ENCODE measurements around the gene ZNF592. TPM values are rescaled to one million over a fixed set of nuclear protein-coding genes. Genes with fewer than 3 reads are reported as not detected.

ZNF592 gene
- total RNA-seq, 1 donor from 2014 or later = 43.5 TPM

- intact Hi-C loops (cut with micrococcal nuclease) = no loop called here
These were observed 55.9 kb downstream of the ZNF592 start for GRCh38 chr15:84804005-84804900.

- intact Hi-C loops (cut with micrococcal nuclease) = no loop called here
These were observed 56.8 kb downstream of the ZNF592 start for GRCh38 chr15:84805221-84805620.

GRCh38 chr15:84807228-84807627 is 58.8 kb downstream of the ZNF592 start:
- intact Hi-C loops (cut with micrococcal nuclease) = no loop called here

GRCh38 chr15:84810073-84810840 is 61.9 kb downstream of the ZNF592 start:
- intact Hi-C loops (cut with micrococcal nuclease) = no loop called here

GRCh38 chr15:84811151-84811550 is 62.8 kb downstream of the ZNF592 start:
- intact Hi-C loops (cut with micrococcal nuclease) = no loop called here

GRCh38 chr15:84811828-84812227 is 63.4 kb downstream of the ZNF592 start:
- intact Hi-C loops (cut with micrococcal nuclease) = no loop called here

GRCh38 chr15:84812842-84813241 is 64.5 kb downstream of the ZNF592 start:
- intact Hi-C loops (cut with micrococcal nuclease) = no loop called here

- intact Hi-C loops (cut with micrococcal nuclease) = no loop called here
These were observed 65.0 kb downstream of the ZNF592 start for GRCh38 chr15:84813435-84813834.

GRCh38 chr15:84813931-84814330 is 65.5 kb downstream of the ZNF592 start:
- intact Hi-C loops (cut with micrococcal nuclease) = no loop called here

- intact Hi-C loops (cut with micrococcal nuclease) = no loop called here
These were observed 66.5 kb downstream of the ZNF592 start for GRCh38 chr15:84814916-84815315.

- intact Hi-C loops (cut with micrococcal nuclease) = no loop called here
These were observed 68.5 kb downstream of the ZNF592 start, which contains the start of gene ALPK3 for GRCh38 chr15:84816694-84817465. TSS of gene ALPK3 (plus strand) at chr15:84817356. CDS start at chr15:84817453, 97 bp downstream.

- intact Hi-C loops (cut with micrococcal nuclease) = no loop called here
These were observed 69.2 kb downstream of the ZNF592 start for GRCh38 chr15:84817466-84818081.

GRCh38 chr15:84818261-84819131 is 70.1 kb downstream of the ZNF592 start:
- intact Hi-C loops (cut with micrococcal nuclease) = no loop called here

GRCh38 chr15:84819291-84819768 is 70.9 kb downstream of the ZNF592 start:
- intact Hi-C loops (cut with micrococcal nuclease) = no loop called here

GRCh38 chr15:84819791-84820190 is 71.4 kb downstream of the ZNF592 start:
- intact Hi-C loops (cut with micrococcal nuclease) = no loop called here

- intact Hi-C loops (cut with micrococcal nuclease) = no loop called here
These were observed 73.2 kb downstream of the ZNF592 start for GRCh38 chr15:84821501-84822021.

GRCh38 chr15:84822653-84823281 is 74.4 kb downstream of the ZNF592 start:
- intact Hi-C loops (cut with micrococcal nuclease) = no loop called here

- intact Hi-C loops (cut with micrococcal nuclease) = no loop called here
These were observed 75.0 kb downstream of the ZNF592 start for GRCh38 chr15:84823282-84823878.
